ENCODE results near the gene MATR3. TPM values are rescaled to one million over a fixed set of nuclear protein-coding genes. Genes with fewer than 3 reads are reported as not detected.
"Not testable (repeated sequence)": the region's sequence is repeated elsewhere in the genome, so short reads cannot be mapped to it uniquely, and the experiment has no call there.

Gene MATR3
- total RNA-seq, 4 donors from 2014 or later, result 194 to 326 (median 314) TPM

DNA sequence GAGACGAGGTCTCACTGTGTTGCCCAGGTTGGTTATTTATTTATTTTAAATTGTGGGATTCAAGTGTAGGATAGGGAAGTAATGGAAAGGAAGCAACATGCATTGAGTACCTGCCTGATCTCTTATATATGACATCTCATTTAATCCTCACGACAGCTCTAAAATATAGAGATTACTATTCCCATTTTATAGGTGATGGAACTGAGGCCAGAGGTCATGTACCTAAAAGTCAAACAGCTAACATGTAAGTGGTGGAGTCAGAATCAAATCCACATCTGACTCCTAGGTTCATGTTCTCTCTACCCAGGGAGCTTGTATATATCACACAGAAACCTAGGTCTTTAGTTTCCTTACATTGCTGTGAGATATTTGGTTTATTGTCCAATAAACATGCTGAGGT, 26.1 kb upstream of the MATR3 start:
- no peak for ATAC-seq
- no peak overlapping the region for H3K27ac ChIP-seq
- no peaks in the 10 kb centered on the region for H3K9me3 ChIP-seq
- H3K27me3 ChIP-seq, result no peaks in the 10 kb centered on the region
- H3K36me3 ChIP-seq, result no peaks in the 10 kb centered on the region
- 94 to 100% methylated on average over 2 of the region's 2 CpGs for WGBS, 2 donors (ENCODE audit: low coverage in 1 of 2)
- peaks cover 0 to 39% (median 6%) of the 10 kb centered on the region in 3 donors for H3K4me1 ChIP-seq
- TF ChIP-seq CTCF (IDR thresholded peaks at IDR 0.05) (no peak), EP300 (IDR thresholded peaks at IDR 0.05) (no peak), POLR2AphosphoS5 (IDR thresholded peaks at IDR 0.05) (no peak), POLR2A (IDR thresholded peaks at IDR 0.05) (no peak)
- H3K4me3 ChIP-seq, result no peak overlapping the region

DNA sequence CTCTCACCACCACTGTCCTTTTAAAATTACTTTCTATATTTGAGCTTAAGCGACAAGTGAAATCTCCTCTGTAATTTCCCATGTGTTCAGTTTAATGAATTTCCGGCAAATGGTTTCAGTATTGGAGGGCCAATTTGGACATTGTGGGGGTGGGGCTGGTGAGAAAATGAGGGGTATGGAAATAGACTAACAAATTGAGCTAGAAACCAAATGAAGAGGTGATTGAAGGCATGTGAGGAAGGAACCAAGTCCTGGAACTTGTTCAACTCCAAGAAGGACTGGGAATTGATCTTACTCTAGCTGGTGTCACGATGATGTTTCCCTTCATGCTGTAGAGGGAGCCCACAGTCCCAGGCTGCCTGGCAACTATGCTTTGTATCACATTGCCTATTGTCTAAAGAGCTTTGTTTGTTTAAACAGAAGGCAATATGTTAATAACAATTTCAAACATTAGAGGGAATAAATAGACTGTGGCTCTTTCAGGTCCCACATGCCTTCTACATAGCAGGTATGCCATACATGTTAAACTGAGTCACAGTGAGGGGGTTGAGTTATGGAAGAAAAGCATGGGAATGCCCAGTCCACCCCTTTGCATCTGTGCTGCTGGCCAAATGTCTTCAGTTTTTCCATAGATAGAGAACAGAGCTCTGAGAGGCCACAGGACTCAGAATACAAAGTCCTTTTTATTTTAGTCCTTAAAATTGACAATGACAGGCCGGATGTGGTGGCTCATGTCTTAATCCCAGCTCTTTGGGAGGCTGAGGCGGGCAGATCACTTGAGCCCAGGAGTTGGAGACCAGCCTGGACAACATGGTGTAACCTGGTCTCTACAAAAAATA, 25.0 kb upstream of the MATR3 start:
- H3K4me1 ChIP-seq, result peaks cover 5 to 42% (median 9%) of the 10 kb centered on the region in 3 donors
- no peaks in the 10 kb centered on the region for H3K9me3 ChIP-seq
- H3K27me3 ChIP-seq, result no peaks in the 10 kb centered on the region
- no peak for ATAC-seq
- no peak for TF ChIP-seq POLR2A (IDR thresholded peaks at IDR 0.05)
- no peak for TF ChIP-seq POLR2AphosphoS5 (IDR thresholded peaks at IDR 0.05)
- peak in 1 of 4 experiments; percentile 5 for TF ChIP-seq CTCF (IDR thresholded peaks at IDR 0.05)
- no peak overlapping the region for H3K4me3 ChIP-seq
- 39 to 49% methylated on average over 4 to 5 of the region's 5 CpGs for WGBS, 2 donors (ENCODE audit: low coverage in 1 of 2)
- H3K36me3 ChIP-seq, result no peaks in the 10 kb centered on the region
- H3K27ac ChIP-seq, result peak overlapping the region in 3 of 4 donors; percentile 50 to 56 (median 52)

GRCh38 chr5:139270718-139271117, 22.8 kb upstream of the MATR3 start:
- H3K36me3 ChIP-seq, H3K27me3 ChIP-seq, H3K4me3 ChIP-seq, H3K9me3 ChIP-seq, ATAC-seq: not testable (repeated sequence)
- WGBS, 2 donors (ENCODE audit: low coverage in 1 of 2), result 76 to 80% methylated on average over 1 to 2 of the region's 2 CpGs
- peaks cover 5 to 61% (median 15%) of the 10 kb centered on the region in 3 donors for H3K4me1 ChIP-seq
- H3K27ac ChIP-seq, result peak overlapping the region in 3 of 4 donors; percentile 57 to 87 (median 82)

- Histone ChIP-seq H3K27ac (peak overlapping the region in 3 of 4 donors; percentile 82 to 87 (median 82)), H3K36me3 (no peaks in the 10 kb centered on the region), H3K4me1 (peaks cover 5 to 68% (median 15%) of the 10 kb centered on the region in 3 donors), H3K9me3 (no peaks in the 10 kb centered on the region), H3K27me3 (no peaks in the 10 kb centered on the region), H3K4me3 (no peak overlapping the region)
- WGBS, 2 donors (ENCODE audit: low coverage in 1 of 2), result 15 to 45% methylated on average over 3 to 4 of the region's 4 CpGs
- peak; percentile 76 for TF ChIP-seq POLR2AphosphoS5 (IDR thresholded peaks at IDR 0.05)
- TF ChIP-seq EP300 (IDR thresholded peaks at IDR 0.05), result no peak
- peak in 2 of 4 experiments; percentile 21 to 30 for TF ChIP-seq CTCF (IDR thresholded peaks at IDR 0.05)
- peak; percentile 27 for ATAC-seq
These were observed 22.1 kb upstream of the MATR3 start for GRCh38 chr5:139271201-139272027.

- Histone ChIP-seq H3K4me1 (peaks cover 5 to 78% (median 15%) of the 10 kb centered on the region in 3 donors), H3K27ac (peak overlapping the region in 3 of 4 donors; percentile 81 to 87 (median 82)), H3K9me3 (no peaks in the 10 kb centered on the region), H3K27me3 (no peaks in the 10 kb centered on the region), H3K36me3 (peaks cover 0 to 5% of the 10 kb centered on the region in 2 donors), H3K4me3 (peak overlapping the region in 1 of 2 donors; percentile 64)
- TF ChIP-seq POLR2A (IDR thresholded peaks at IDR 0.05) (no peak), POLR2AphosphoS5 (IDR thresholded peaks at IDR 0.05) (no peak), EP300 (IDR thresholded peaks at IDR 0.05) (no peak), CTCF (IDR thresholded peaks at IDR 0.05) (no peak)
- 69 to 86% methylated on average over 4 to 6 of the region's 6 CpGs for WGBS, 2 donors (ENCODE audit: low coverage in 1 of 2)
- ATAC-seq, result no peak
These were observed 20.8 kb upstream of the MATR3 start for GRCh38 chr5:139272471-139273321.

All from gastroesophageal sphincter (tissue), 4 donors.